Tibial nerve (tissue), 4 donors: ENCODE data around the gene POLK. TPM values are rescaled to one million over a fixed set of nuclear protein-coding genes. Genes with fewer than 3 reads are reported as not detected.
A peak's percentile ranks its signal among the peaks of the same experiment; 100 is the strongest.

Source experiments
- DNase-seq, 2 donors: peaks; one replicate each; pipeline ENCODE4 v3.0.0-alpha.2; 2019; ENCODE audit warnings: low spot score in 2 of 2
- H3K27ac ChIP-seq, 4 donors: fragments of 200-600 bp; sonication (generic) in 3 of 4; one replicate each; pipeline ENCODE4 v1.5.1; 2017 to 2019; ENCODE audit warnings: mild to moderate bottlenecking in 1 of 4
- H3K27me3 ChIP-seq, 2 donors: fragments of 200-600 bp; sonication (generic) in 1 of 2; one replicate each; pipeline versions ENCODE4 v1.5.1 to v1.6.0; 2017 to 2019
- H3K36me3 ChIP-seq, 3 donors: fragments of 200-600 bp; sonication (generic); one replicate each; pipeline ENCODE4 v1.5.1; 2018 to 2019
- H3K4me1 ChIP-seq, 4 donors: fragments of 200-600 bp; sonication (generic) in 3 of 4; one replicate each; pipeline ENCODE4 v1.5.1; 2017 to 2019
- H3K4me3 ChIP-seq, 4 donors: fragments of 200-600 bp; sonication (generic) in 3 of 4; one replicate each; pipeline ENCODE4 v1.5.1; 2017 to 2019; ENCODE audit warnings: mild to moderate bottlenecking in 1 of 4, moderate library complexity in 1 of 4
- H3K9me3 ChIP-seq, 4 donors: fragments of 200-600 bp; sonication (generic) in 3 of 4; one replicate each; pipeline ENCODE4 v1.5.1; 2017 to 2019
- EP300 ChIP-seq, 2 donors: sonication (generic); formaldehyde crosslinking; IDR thresholded peaks; one replicate each; pipeline ENCODE4 v1.6.1; 2017; ENCODE audit warnings: antibody characterized with exemption in 2 of 2, mild to moderate bottlenecking in 1 of 2
- POLR2A ChIP-seq, 2 donors: fragments of 450-650 bp; IDR thresholded peaks; one replicate each; pipeline ENCODE4 v1.6.1; 2017; ENCODE audit warnings: antibody characterized with exemption in 2 of 2, mild to moderate bottlenecking in 2 of 2, moderate library complexity in 2 of 2
- WGBS, 2 donors: methylation state at CpG; one replicate each; pipeline ENCODE4 v1.1.5; 2018; 5-methylcytosine and 5-hydroxymethylcytosine counted together
- total RNA-seq, 4 donors: library from RNA; depleted of rRNA; stranded (reverse); fragments of >200 nt; gene quantifications; one replicate each; pipeline ENCODE4 v1.1.0, GENCODE V29; 2016
- TF ChIP-seq, protein P1 (sequence below), 5 experiments: fragments of 200-600 bp in 3 of 5; fragments of 450-650 bp in 2 of 5; sonication (generic) in 3 of 5; IDR thresholded peaks; one replicate each; pipeline ENCODE4 v1.5.1; 2016 to 2019; ENCODE audit warnings: antibody characterized with exemption in 5 of 5, mild to moderate bottlenecking in 3 of 5, moderate library complexity in 2 of 5

POLK gene
- total RNA-seq, 4 donors from 2014 or later: 48.6 to 58.8 (median 56.2) TPM

DNA sequence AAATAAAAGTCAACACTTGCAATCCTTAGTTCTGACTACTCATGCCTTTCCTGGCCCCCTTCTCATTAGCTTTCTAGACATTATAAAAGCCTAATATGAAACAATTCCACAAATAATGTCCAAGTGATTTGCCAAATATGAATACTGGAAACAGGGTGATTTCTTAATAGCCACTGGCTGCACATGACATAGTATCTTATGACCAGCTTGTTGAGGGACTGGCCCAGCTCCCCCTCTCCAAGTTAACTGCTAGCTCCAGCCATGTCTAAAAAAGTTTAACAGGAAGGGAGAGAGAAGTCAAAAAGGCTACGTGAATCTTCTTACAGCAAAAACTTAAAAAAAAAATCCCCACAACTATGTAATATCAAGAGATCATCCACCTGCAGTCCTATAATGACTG lies 1.7 kb upstream of the POLK start:
- Histone ChIP-seq H3K9me3 (no peaks in the 10 kb centered on the region), H3K36me3 (peaks cover 0 to 1% (median 0%) of the 10 kb centered on the region in 3 donors), H3K4me1 (peaks cover 0 to 55% (median 26%) of the 10 kb centered on the region in 4 donors), H3K27ac (peak overlapping the region in 2 of 4 donors; percentile 96), H3K27me3 (no peaks in the 10 kb centered on the region), H3K4me3 (peak overlapping the region in 3 of 4 donors; percentile 68 to 89 (median 75))
- TF ChIP-seq, protein P1, sequence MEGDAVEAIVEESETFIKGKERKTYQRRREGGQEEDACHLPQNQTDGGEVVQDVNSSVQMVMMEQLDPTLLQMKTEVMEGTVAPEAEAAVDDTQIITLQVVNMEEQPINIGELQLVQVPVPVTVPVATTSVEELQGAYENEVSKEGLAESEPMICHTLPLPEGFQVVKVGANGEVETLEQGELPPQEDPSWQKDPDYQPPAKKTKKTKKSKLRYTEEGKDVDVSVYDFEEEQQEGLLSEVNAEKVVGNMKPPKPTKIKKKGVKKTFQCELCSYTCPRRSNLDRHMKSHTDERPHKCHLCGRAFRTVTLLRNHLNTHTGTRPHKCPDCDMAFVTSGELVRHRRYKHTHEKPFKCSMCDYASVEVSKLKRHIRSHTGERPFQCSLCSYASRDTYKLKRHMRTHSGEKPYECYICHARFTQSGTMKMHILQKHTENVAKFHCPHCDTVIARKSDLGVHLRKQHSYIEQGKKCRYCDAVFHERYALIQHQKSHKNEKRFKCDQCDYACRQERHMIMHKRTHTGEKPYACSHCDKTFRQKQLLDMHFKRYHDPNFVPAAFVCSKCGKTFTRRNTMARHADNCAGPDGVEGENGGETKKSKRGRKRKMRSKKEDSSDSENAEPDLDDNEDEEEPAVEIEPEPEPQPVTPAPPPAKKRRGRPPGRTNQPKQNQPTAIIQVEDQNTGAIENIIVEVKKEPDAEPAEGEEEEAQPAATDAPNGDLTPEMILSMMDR (IDR thresholded peaks at IDR 0.05): no peak
- peak in 1 of 2 donors; percentile 62 for TF ChIP-seq EP300 (IDR thresholded peaks at IDR 0.05)
- peak in 1 of 2 donors; percentile 68 for DNase-seq
- WGBS, 2 donors: 3 to 4% methylated on average over 1 of the region's 1 CpG

DNA sequence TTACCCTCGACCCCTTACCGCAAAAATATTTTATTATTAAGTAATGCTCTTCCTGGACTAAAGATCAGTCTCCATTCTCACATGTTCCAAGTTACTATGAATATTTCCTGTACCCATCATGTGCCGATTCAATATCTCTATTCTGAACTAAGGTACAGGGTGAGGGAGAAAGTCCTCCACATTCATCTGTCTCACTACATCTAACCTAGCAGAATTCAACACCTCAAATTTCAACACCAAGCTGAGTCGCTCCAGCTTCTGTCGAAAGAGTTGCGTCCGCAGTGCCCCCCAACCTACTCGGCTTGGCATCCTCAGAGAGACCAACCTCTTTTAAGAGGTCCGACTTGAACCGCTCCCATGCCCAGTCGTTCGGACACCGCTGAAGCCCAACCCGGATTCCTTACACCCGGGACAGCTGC lies 1.3 kb upstream of the POLK start:
- WGBS, 2 donors: 0 to 1% methylated on average over 15 of the region's 15 CpGs

DNA sequence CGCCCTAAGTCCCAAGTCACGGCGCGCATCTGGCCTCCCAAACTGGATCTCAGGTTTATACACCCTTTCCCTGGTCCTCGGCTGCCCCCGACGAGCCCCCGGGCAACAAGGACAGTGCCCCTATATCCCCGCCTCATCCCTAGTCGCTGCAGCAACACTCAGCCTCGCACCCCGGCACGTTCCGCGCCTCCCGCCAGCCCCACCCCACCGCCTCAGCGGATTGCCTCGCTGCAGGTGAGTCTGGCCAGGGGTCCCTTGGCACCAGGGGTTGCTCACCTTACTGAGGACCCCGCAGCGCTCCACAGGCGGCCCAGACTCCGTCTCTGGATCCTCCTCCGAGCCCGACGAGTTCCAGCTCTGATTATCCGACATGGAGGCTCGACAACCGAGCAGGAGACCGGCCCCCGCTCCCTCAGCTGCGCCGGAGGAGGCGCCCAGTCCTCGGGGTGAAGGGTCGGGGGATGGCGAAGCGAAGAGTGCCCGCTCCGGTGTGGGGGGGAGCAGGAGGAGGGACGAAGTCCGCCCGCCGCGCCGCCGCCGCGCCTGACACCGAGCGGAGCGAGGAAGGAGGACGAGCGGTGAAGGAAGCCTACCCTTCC lies 756 bp upstream of the POLK start:
- peak overlapping the region; percentile 61 to 89 (median 72) for H3K4me3 ChIP-seq
- no peaks in the 10 kb centered on the region for H3K27me3 ChIP-seq
- H3K4me1 ChIP-seq: peaks cover 0 to 53% (median 26%) of the 10 kb centered on the region in 4 donors
- 1% methylated on average over 19 to 51 of the region's 54 CpGs for WGBS, 2 donors
- TF ChIP-seq, protein P1 (IDR thresholded peaks at IDR 0.05): no peak
- no peak for TF ChIP-seq EP300 (IDR thresholded peaks at IDR 0.05)
- no peak for TF ChIP-seq POLR2A (IDR thresholded peaks at IDR 0.05)
- no peaks in the 10 kb centered on the region for H3K9me3 ChIP-seq
- H3K36me3 ChIP-seq: no peaks in the 10 kb centered on the region
- H3K27ac ChIP-seq: peak overlapping the region; percentile 82 to 96 (median 94)
- DNase-seq: peak in 1 of 2 donors; percentile 22

More for the DNA sequence above, 1.3 kb upstream of the POLK start:
- no peak for DNase-seq
- Histone ChIP-seq H3K4me3 (peak overlapping the region; percentile 61 to 89 (median 72)), H3K9me3 (no peaks in the 10 kb centered on the region), H3K36me3 (no peaks in the 10 kb centered on the region), H3K27ac (peak overlapping the region; percentile 82 to 96 (median 94)), H3K27me3 (no peaks in the 10 kb centered on the region), H3K4me1 (peaks cover 0 to 55% (median 26%) of the 10 kb centered on the region in 4 donors)
- TF ChIP-seq, protein P1 (IDR thresholded peaks at IDR 0.05): no peak
- TF ChIP-seq EP300 (IDR thresholded peaks at IDR 0.05): no peak
- no peak for TF ChIP-seq POLR2A (IDR thresholded peaks at IDR 0.05)

DNA sequence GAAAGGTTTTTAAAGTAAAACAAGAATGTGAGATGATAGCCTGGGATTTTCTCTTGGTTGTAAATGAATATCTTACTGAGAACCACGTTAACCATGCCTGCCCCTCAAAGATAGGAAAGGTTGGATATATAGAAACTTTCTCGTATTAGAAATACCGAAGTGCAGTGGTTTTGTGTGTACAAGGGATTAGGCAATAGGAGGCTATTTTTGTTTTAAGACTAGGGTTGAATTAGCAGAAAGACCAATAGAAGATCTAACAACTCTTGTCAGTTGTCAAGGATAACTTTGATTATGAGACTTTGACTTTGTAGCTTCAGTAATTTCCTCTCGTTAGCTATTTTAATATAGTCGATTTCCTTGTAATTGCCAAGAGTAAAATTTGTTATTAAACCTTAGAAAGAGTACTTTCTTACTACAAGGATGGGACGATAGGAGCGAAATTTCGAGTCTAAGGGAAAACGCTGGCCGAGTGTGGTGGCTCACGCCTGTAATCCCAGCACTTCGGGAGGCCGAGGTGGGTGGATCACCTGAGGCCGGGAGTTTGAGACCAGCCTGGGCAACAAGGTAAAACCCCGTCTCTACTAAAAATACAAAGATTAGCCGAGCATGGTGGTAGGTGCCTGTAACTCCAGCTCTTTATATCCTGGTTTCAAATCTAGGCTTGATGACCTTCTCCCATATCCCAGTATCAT lies 838 bp downstream of the POLK start:
- DNase-seq: no peak
- TF ChIP-seq POLR2A (IDR thresholded peaks at IDR 0.05) (no peak), EP300 (IDR thresholded peaks at IDR 0.05) (no peak)
- TF ChIP-seq, protein P1 (IDR thresholded peaks at IDR 0.05): no peak
- WGBS, 2 donors: 72 to 73% methylated on average over 16 of the region's 16 CpGs
- Histone ChIP-seq H3K4me3 (peak overlapping the region; percentile 61 to 89 (median 80)), H3K4me1 (peaks cover 0 to 54% (median 26%) of the 10 kb centered on the region in 4 donors), H3K36me3 (no peaks in the 10 kb centered on the region), H3K27ac (peak overlapping the region; percentile 78 to 96 (median 94)), H3K9me3 (no peaks in the 10 kb centered on the region), H3K27me3 (no peaks in the 10 kb centered on the region)

DNA sequence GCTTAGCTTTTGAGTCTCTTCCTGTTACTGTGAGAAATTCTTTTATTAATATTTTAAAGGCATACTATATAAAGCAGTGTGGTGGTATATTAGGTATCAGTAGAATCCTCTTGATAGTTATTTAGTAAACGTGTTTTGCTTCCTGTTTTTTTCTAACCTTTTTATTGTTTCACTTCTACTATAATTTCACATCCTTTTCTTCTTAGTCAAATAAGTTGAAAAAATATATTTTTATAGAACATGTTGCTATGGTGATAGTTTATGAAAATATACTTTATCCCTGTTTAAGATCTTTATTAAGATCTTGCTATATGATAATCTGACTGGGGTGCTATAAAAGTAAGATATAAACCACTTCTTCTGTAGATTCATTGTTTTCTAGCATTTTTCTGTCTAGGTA lies 2.1 kb downstream of the POLK start:
- no peaks in the 10 kb centered on the region for H3K9me3 ChIP-seq
- TF ChIP-seq, protein P1 (IDR thresholded peaks at IDR 0.05): no peak
- TF ChIP-seq POLR2A (IDR thresholded peaks at IDR 0.05) (no peak), EP300 (IDR thresholded peaks at IDR 0.05) (no peak)
- no peak overlapping the region for H3K4me3 ChIP-seq
- H3K27ac ChIP-seq: no peak overlapping the region
- no peaks in the 10 kb centered on the region for H3K36me3 ChIP-seq
- no peaks in the 10 kb centered on the region for H3K27me3 ChIP-seq
- 12 to 46% methylated on average over 1 of the region's 1 CpG for WGBS, 2 donors
- DNase-seq: no peak
- H3K4me1 ChIP-seq: peaks cover 0 to 49% (median 24%) of the 10 kb centered on the region in 4 donors
